HepG2 (cell line): ENCODE data around the gene ACSS1. TPM values are rescaled to one million over a fixed set of nuclear protein-coding genes. Genes with fewer than 3 reads are reported as not detected.

Source experiments
- ATF7 ChIP-seq, 2 experiments: fragments of 450-650 bp in 1 of 2; sonication (generic) in 1 of 2; formaldehyde crosslinking in 1 of 2; IDR thresholded peaks; 2 replicates each; pipeline versions ENCODE4 v1.4.0 to v1.6.1; 2016 to 2020; ENCODE audit warnings: antibody characterized with exemption in 1 of 2, mild to moderate bottlenecking in 1 of 2, missing genetic modification reagents in 1 of 2
- CC2D1A ChIP-seq: sonication (generic); formaldehyde crosslinking; IDR thresholded peaks from 2 replicates; pipeline ENCODE4 v1.8.1; 2023; ENCODE audit warnings: mild to moderate bottlenecking, missing genetic modification reagents
- DR1 ChIP-seq: sonication (generic); formaldehyde crosslinking; IDR thresholded peaks from 2 replicates; pipeline ENCODE4 v1.8.0; 2021; ENCODE audit warnings: mild to moderate bottlenecking, missing genetic modification reagents, inconsistent platforms
- EED ChIP-seq: sonication (generic); formaldehyde crosslinking; IDR thresholded peaks from 2 replicates; pipeline ENCODE4 v1.5.0; 2020; ENCODE audit warnings: mild to moderate bottlenecking, missing genetic modification reagents
- GPBP1L1 ChIP-seq: sonication (generic); formaldehyde crosslinking; IDR thresholded peaks from 2 replicates; pipeline ENCODE4 v1.5.0; 2020; ENCODE audit warnings: mild to moderate bottlenecking, missing genetic modification reagents
- HOMEZ ChIP-seq: IDR thresholded peaks from 2 replicates; pipeline ENCODE4 v1.6.1; 2016; ENCODE audit warnings: low read depth
- IKZF5 ChIP-seq: IDR thresholded peaks from 2 replicates; pipeline ENCODE4 v1.6.1; 2018; ENCODE audit warnings: missing genetic modification reagents, mild to moderate bottlenecking, missing compliant biosample characterization
- IRF1 ChIP-seq: sonication (generic); formaldehyde crosslinking; IDR thresholded peaks from 2 replicates; pipeline ENCODE4 v1.4.0; 2020; ENCODE audit warnings: low read depth, mild to moderate bottlenecking, missing genetic modification reagents
- KMT2A ChIP-seq: sonication (generic); formaldehyde crosslinking; IDR thresholded peaks from 2 replicates; pipeline ENCODE4 v1.4.0; 2020; ENCODE audit warnings: missing genetic modification reagents
- MXI1 ChIP-seq: IDR thresholded peaks from 3 replicates; pipeline ENCODE4 v1.6.1; 2012; ENCODE audit warnings: low read depth, low read length, inconsistent platforms, borderline replicate concordance
- NR0B2 ChIP-seq: sonication (generic); formaldehyde crosslinking; IDR thresholded peaks from 2 replicates; pipeline ENCODE4 v1.4.0; 2020; ENCODE audit warnings: mild to moderate bottlenecking, missing genetic modification reagents
- PHF20 ChIP-seq: sonication (generic); formaldehyde crosslinking; IDR thresholded peaks from 2 replicates; pipeline ENCODE4 v1.5.0; 2020; ENCODE audit warnings: mild to moderate bottlenecking, missing genetic modification reagents
- REPIN1 ChIP-seq: sonication (generic); formaldehyde crosslinking; IDR thresholded peaks from 2 replicates; pipeline ENCODE4 v1.8.0; 2022; ENCODE audit warnings: missing genetic modification reagents, low read depth, mild to moderate bottlenecking, borderline replicate concordance
- RFXAP ChIP-seq: sonication (generic); formaldehyde crosslinking; IDR thresholded peaks from 2 replicates; pipeline ENCODE4 v1.4.0; 2020; ENCODE audit warnings: missing genetic modification reagents, borderline replicate concordance
- SP5 ChIP-seq: IDR thresholded peaks from 2 replicates; pipeline ENCODE4 v1.6.1; 2016; ENCODE audit warnings: low read depth, borderline replicate concordance
- ZBTB14 ChIP-seq: sonication (generic); formaldehyde crosslinking; IDR thresholded peaks from 2 replicates; pipeline ENCODE4 v1.4.0; 2020; ENCODE audit warnings: missing genetic modification reagents
- ZBTB7B ChIP-seq: sonication (generic); formaldehyde crosslinking; IDR thresholded peaks from 2 replicates; pipeline ENCODE4 v1.4.0; 2020; ENCODE audit warnings: missing genetic modification reagents
- ZFYVE20 ChIP-seq: sonication (generic); formaldehyde crosslinking; IDR thresholded peaks from 2 replicates; pipeline ENCODE4 v1.8.0; 2023; ENCODE audit warnings: low read depth, mild to moderate bottlenecking, moderate library complexity, missing genetic modification reagents, borderline replicate concordance
- ZNF253 ChIP-seq: sonication (generic); formaldehyde crosslinking; IDR thresholded peaks from 2 replicates; pipeline ENCODE4 v1.8.0; 2022; ENCODE audit warnings: mild to moderate bottlenecking, missing genetic modification reagents, borderline replicate concordance
- ZNF350 ChIP-seq: sonication (generic); formaldehyde crosslinking; IDR thresholded peaks from 2 replicates; pipeline ENCODE4 v1.4.0; 2020; ENCODE audit warnings: mild to moderate bottlenecking, low read depth, missing genetic modification reagents, borderline replicate concordance
- ZSCAN29 ChIP-seq: sonication (generic); formaldehyde crosslinking; conservative IDR thresholded peaks from 2 replicates; pipeline ENCODE4 v1.4.0; 2020; ENCODE audit warnings: mild to moderate bottlenecking, missing genetic modification reagents
- polyA plus RNA-seq, 8 experiments: library from polyadenylated mRNA; depleted of rRNA in 3 of 8; stranded (reverse) in 7 of 8; unstranded in 1 of 8; fragments of >200 nt; fragmentation: Illumina TruSeq in 4 of 8; extraction: Trizol in 4 of 8; gene quantifications; 2 replicates each; pipeline versions ENCODE4 v1.2.1 to v1.2.3, GENCODE V29; 2011 to 2016; ENCODE audit warnings: low read depth in 4 of 8, missing spikeins in 1 of 8, mixed read lengths in 1 of 8; ENCODE audit not compliant: insufficient read depth in 1 of 8
- total RNA-seq, 5 experiments: library from RNA; depleted of rRNA; stranded (reverse); fragments of >200 nt; fragmentation: Illumina TruSeq; extraction: Trizol; gene quantifications; 2 replicates each; pipeline ENCODE4 v1.2.3, GENCODE V29; 2016; ENCODE audit warnings: low read depth in 1 of 5

Gene ACSS1
- total and polyA plus RNA-seq, 2 of the 13 experiments (the other 11 are each of a cell fraction or from before 2014, with no cell fraction given), result 15.2 to 41.6 TPM

GRCh38 chr20:25065625-25066338, 7.8 kb upstream of the ACSS1 start (continued):
- TF ChIP-seq HOMEZ (no peak), IKZF5 (CRISPR knock-in tag) (no peak), DR1 (CRISPR knock-in tag) (no peak), IRF1 (CRISPR knock-in tag) (no peak), PHF20 (CRISPR knock-in tag) (no peak), GPBP1L1 (CRISPR knock-in tag) (no peak), ZNF350 (no peak), KMT2A (CRISPR knock-in tag) (no peak), CC2D1A (CRISPR knock-in tag) (no peak), ZSCAN29 (CRISPR knock-in tag) (no peak), REPIN1 (CRISPR knock-in tag) (0 out of 2 replicates have a peak, but pooled peaks have one; percentile 34), EED (no peak), ZFYVE20 (CRISPR knock-in tag) (no peak), ZNF253 (CRISPR knock-in tag) (no peak), MXI1 (0 out of 3 replicates have a peak, but pooled peaks have one; percentile 32), ZBTB14 (no peak), RFXAP (CRISPR knock-in tag) (no peak), ATF7 (IDR thresholded peaks at IDR 0.05) (no peak), ATF7 (CRISPR knock-in tag; IDR thresholded peaks at IDR 0.05) (no peak), ZBTB7B (no peak), NR0B2 (no peak), SP5 (CRISPR knock-in tag) (no peak)
